NOMO-1 (cell line): ENCODE measurements around the gene TMEM204.

ENCODE experiments used
- DNase-seq, 2 experiments: peaks; one replicate each; lab custom pipeline; 2025; ENCODE audit not compliant: unreplicated experiment in 2 of 2; lab: John Stamatoyannopoulos, UW

The TMEM204 gene

GRCh38 chr16:1581804-1582203 lies 48.3 kb downstream of the TMEM204 start:
- DNase-seq, result no peak

- DNase-seq, result no peak
These were observed 49.7 kb downstream of the TMEM204 start for GRCh38 chr16:1583180-1583579.

DNA sequence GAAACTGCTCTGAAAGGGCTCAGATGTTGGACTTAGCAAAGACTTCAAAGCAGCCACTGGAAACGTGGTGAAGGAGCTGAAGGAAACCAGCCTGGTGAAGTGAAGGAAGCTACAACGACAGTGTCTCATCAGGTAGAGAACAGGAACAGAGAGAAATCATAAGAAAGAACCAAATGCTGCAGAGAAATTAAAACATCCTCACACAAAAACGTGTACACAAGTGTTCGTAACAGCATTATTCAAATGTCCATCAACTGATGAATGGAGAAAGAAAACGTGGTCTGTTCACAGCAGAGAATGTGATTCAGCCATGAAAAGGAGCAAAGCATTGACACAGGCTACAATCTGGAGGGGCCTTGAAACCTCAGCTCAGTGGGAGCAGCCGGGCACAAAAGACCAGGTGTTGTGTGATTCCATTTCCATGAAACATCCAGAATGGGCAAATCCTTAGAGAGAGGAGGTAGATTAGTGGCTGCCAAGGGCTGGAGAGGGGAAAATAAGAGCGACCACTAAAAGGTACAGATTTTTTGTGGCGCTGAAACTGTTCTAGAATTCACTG lies 51.5 kb downstream of the TMEM204 start:
- DNase-seq, result no peak

GRCh38 chr16:1590366-1590765 lies 56.9 kb downstream of the TMEM204 start:
- DNase-seq, result no peak

DNA sequence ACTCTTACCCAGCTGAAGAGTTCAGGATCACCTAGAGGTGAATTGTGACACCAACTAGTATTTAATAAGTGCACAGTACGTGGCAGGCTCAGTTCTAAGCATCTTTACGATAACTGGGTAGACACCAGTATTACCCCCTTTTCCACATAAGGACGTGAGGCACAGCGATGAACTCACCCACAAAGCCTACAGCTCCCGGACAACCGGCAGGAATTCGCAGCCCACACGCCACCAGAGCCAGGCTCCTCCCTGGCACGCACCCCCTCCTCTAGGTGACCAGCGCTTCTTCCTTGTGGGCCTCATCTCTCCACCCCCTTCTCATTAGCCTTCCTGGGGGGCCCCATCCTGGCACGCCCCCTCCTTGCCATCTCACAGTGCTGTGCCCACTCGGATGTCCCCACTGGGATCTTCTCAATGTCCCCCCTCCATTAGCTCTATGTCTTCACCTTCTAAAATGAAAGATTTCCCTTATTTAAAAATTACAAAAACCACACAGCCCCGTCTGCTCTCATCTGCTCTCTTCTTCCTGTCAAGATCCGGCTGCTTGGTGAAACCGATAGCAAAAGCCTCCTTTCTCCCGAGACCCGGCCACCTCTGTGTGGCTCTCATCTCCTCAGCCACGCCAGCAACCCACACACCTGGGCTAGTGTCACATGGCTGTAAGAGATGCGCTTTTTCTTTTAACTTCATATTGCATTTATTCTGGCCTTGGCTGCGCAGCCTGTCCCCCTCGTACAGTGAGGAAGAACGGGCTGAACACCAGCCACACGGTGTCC lies 57.7 kb downstream of the TMEM204 start:
- no peak for DNase-seq

DNA sequence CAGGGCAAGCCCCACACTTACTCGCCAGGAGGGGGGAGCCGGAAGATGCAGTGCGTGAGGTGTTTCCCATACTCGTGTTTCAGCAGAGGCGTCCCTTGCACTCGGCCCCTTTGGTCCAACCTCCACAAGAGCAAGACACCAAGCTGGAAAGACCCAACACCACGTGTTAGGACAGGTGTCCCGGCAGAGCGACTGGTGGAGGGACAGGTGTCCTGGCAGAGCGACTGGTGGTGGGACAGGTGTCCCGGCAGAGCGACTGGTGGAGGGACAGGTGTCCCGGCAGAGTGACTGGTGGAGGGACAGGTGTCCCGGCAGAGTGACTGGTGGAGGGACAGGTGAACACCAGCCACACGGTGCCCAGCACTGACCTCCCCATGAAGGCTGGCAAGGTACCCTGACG lies 59.0 kb downstream of the TMEM204 start:
- DNase-seq, result no peak

DNA sequence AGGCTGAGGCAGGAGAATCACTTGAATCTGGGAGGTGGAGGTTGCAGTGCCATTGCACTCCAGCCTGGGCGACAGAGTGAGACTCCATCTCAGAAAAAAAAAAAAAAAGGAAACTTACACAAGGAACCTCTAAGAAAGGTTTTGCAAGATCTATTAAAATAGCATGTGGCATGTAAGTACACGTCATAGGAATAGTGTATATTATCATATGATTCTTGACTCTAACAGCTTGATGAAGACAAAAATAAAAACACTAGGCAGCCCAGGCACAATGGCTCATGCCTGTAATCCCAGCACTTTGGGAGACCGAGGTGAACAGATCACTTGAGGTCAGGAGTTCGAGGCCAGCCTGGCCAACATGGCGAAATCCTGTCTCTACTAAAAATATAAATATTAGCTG lies 62.0 kb downstream of the TMEM204 start:
- DNase-seq, result peak; percentile 48 to 76

DNA sequence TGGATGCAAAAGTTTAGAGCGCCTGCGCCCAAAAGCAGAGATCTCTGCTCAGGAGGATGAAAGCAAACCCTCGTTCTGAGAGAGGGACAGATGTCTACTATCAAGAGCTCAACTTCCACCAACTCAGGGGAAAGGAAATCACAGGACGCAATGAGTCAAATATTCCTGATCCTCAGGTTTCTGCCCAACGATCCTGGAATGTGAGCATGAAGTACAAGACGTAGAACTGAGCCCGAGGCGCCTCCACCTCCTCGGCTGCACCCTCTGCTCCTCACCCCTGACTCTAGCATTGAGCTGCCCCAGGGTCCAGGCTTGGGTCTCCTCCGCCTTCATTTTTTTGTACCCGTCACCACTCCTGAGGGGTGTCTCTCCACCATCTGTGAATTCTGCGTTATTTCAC lies 63.0 kb downstream of the TMEM204 start:
- DNase-seq, result no peak

DNA sequence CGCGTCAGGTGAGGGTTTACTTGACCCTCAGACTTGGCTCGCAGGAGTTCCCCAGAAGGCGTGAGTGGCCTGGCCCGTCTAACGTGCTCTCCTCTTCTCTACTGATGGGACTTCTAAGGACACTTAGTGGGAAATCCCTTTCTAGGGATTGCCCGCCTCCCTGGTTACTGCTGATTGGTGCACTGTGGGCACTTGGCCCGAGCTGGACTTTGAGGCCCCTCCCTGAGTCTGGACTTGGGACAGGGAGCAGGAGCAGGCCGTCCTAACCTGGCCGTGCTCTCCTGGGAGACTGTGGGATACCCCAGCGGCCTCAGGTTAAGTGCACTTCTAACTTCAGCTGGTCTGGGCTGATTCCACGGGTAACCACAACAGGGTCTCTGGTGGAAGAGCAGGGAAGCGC lies 63.7 kb downstream of the TMEM204 start:
- no peak for DNase-seq

- DNase-seq, result no peak
These were observed 67.6 kb downstream of the TMEM204 start for GRCh38 chr16:1601031-1601430.

DNA sequence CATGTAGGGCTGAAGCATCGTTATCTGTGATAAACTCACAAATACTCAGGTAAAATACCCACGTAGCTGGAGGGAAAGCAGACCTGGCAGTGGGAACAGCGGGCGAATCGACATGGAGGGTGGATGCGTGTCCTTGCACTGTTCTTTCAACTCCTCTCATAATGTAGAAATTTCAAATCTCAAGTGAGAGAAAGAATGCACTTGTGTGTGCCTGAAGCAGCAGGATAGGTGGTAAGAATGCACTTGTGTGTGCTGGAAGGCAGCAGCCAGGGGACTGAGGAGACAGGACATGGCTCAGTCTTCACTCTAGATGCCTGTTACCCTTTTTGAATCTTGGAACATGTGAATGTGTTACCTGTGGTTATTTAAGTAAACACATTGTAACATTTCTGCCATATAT lies 68.0 kb downstream of the TMEM204 start:
- no peak for DNase-seq

DNA sequence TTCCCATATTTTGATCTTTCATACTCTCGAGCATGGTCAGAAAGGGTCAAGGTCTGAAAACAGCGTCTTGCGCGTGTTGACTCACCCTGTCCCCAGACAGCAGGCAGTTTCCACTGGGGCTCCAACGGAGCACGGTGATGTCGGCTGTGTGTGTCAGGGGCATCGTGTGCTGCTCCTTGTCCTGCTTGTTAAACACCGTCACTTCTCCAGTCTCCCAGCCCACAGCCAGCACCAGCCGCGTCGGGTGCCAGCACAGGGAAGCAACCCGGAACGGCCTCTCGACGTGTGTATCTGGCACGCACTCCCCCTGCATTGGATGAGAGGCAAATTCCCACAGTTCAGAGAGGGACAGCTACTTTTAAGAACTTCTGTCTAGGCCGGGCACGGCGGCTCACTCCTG lies 68.8 kb downstream of the TMEM204 start:
- no peak for DNase-seq
